Ramos (cell line): Measurements from ENCODE around the gene GGACT.

ENCODE experiments used
- in situ Hi-C: fragments of 300-500 bp; cut with MboI; formaldehyde crosslinking; loops from one replicate; pipeline ENCODE4 v1.14.3; 2022; ENCODE audit warnings: low sequenced_read_pairs; ENCODE audit not compliant: unreplicated experiment

Gene GGACT

GRCh38 chr13:100533588-100534041 lies 55.0 kb downstream of the GGACT start:
- in situ Hi-C loops: no loop called here

- in situ Hi-C loops: no loop called here
Observed at GRCh38 chr13:100532836-100533435, 55.7 kb downstream of the GGACT start.

GRCh38 chr13:100532090-100532766 lies 56.4 kb downstream of the GGACT start:
- in situ Hi-C loops: no loop called here

GRCh38 chr13:100530671-100531213 lies 57.8 kb downstream of the GGACT start:
- in situ Hi-C loops: no loop called here

GRCh38 chr13:100529666-100530377 lies 58.8 kb downstream of the GGACT start:
- in situ Hi-C loops: no loop called here

GRCh38 chr13:100528820-100529219 lies 59.8 kb downstream of the GGACT start:
- in situ Hi-C loops: no loop called here

- in situ Hi-C loops: no loop called here
Observed at GRCh38 chr13:100528353-100528752, 60.2 kb downstream of the GGACT start.

GRCh38 chr13:100527644-100528043 lies 60.9 kb downstream of the GGACT start:
- in situ Hi-C loops: no loop called here

GRCh38 chr13:100526318-100527000 lies 62.1 kb downstream of the GGACT start:
- in situ Hi-C loops: no loop called here

GRCh38 chr13:100525453-100526317 lies 62.9 kb downstream of the GGACT start:
- in situ Hi-C loops: no loop called here

- in situ Hi-C loops: loop anchor here (25.0 kb wide), 1 partner anchor 1062 kb away; no protein-coding TSS in a partner anchor
Observed at GRCh38 chr13:100524688-100525087, 63.9 kb downstream of the GGACT start.

GRCh38 chr13:100523981-100524386 lies 64.6 kb downstream of the GGACT start:
- in situ Hi-C loops: loop anchor here (25.0 kb wide), 1 partner anchor 1062 kb away; no protein-coding TSS in a partner anchor

- in situ Hi-C loops: loop anchor here (25.0 kb wide), 1 partner anchor 1061 kb away; no protein-coding TSS in a partner anchor
Observed at GRCh38 chr13:100523411-100523810, 65.2 kb downstream of the GGACT start.

GRCh38 chr13:100522618-100523309 lies 65.8 kb downstream of the GGACT start:
- in situ Hi-C loops: loop anchor here (25.0 kb wide), 1 partner anchor 1060 kb away; no protein-coding TSS in a partner anchor

- in situ Hi-C loops: loop anchor here (25.0 kb wide), 1 partner anchor 1060 kb away; no protein-coding TSS in a partner anchor
Observed at GRCh38 chr13:100521851-100522617, 66.6 kb downstream of the GGACT start.

GRCh38 chr13:100520936-100521850 lies 67.4 kb downstream of the GGACT start:
- in situ Hi-C loops: loop anchor here (25.0 kb wide), 1 partner anchor 1059 kb away; no protein-coding TSS in a partner anchor

GRCh38 chr13:100519626-100520025 lies 69.0 kb downstream of the GGACT start:
- in situ Hi-C loops: loop anchor here (10.0 to 25.0 kb wide), 3 partner anchors 615 to 1057 kb away; no protein-coding TSS in a partner anchor
